ENCODE measurements around the gene IGSF9B. TPM values are rescaled to one million over a fixed set of nuclear protein-coding genes. Genes with fewer than 3 reads are reported as not detected.

The IGSF9B gene
- total RNA-seq, 2 experiments from 2014 or later, result 124 to 136 TPM

DNA sequence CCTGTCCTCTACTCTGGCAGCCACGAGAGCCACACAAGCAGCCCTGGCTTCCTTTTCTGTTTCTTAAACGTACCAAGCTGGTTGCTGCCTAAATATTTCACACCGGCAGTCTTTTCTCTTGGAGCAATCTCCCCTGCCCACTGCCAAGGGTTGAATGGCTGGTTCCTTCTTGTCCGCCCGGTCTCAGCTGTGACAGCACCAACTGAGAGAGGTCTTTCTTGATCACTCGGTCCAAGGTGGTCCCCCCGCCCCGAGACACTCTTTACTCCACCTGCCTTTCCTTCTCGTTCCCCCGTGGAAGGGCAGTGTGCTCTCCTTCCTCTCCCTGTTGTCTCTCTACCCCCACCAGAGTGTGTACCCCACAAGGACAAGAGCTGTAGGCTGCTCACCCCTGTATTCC lies 33.7 kb upstream of the IGSF9B start:
- H3K27me3 Mint-ChIP-seq, result no peaks in the 10 kb centered on the region
- H3K36me3 Mint-ChIP-seq (ENCODE audit: low read depth), result no peaks in the 10 kb centered on the region
- no peaks in the 10 kb centered on the region for H3K9me3 Mint-ChIP-seq
- ChIA-PET POLR2A (no interaction called here), CTCF (no interaction called here)
- no peak overlapping the region for H3K27ac Mint-ChIP-seq
- DNase-seq (no peak), ATAC-seq (no peak)
- intact Hi-C loops (cut with micrococcal nuclease), result no loop called here
- H3K4me3 Mint-ChIP-seq, result no peak overlapping the region
- TF ChIP-seq, protein P1, sequence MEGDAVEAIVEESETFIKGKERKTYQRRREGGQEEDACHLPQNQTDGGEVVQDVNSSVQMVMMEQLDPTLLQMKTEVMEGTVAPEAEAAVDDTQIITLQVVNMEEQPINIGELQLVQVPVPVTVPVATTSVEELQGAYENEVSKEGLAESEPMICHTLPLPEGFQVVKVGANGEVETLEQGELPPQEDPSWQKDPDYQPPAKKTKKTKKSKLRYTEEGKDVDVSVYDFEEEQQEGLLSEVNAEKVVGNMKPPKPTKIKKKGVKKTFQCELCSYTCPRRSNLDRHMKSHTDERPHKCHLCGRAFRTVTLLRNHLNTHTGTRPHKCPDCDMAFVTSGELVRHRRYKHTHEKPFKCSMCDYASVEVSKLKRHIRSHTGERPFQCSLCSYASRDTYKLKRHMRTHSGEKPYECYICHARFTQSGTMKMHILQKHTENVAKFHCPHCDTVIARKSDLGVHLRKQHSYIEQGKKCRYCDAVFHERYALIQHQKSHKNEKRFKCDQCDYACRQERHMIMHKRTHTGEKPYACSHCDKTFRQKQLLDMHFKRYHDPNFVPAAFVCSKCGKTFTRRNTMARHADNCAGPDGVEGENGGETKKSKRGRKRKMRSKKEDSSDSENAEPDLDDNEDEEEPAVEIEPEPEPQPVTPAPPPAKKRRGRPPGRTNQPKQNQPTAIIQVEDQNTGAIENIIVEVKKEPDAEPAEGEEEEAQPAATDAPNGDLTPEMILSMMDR (IDR thresholded peaks at IDR 0.05), result no peak
- peaks cover 15% of the 10 kb centered on the region for H3K4me1 Mint-ChIP-seq (ENCODE audit: low read depth)

DNA sequence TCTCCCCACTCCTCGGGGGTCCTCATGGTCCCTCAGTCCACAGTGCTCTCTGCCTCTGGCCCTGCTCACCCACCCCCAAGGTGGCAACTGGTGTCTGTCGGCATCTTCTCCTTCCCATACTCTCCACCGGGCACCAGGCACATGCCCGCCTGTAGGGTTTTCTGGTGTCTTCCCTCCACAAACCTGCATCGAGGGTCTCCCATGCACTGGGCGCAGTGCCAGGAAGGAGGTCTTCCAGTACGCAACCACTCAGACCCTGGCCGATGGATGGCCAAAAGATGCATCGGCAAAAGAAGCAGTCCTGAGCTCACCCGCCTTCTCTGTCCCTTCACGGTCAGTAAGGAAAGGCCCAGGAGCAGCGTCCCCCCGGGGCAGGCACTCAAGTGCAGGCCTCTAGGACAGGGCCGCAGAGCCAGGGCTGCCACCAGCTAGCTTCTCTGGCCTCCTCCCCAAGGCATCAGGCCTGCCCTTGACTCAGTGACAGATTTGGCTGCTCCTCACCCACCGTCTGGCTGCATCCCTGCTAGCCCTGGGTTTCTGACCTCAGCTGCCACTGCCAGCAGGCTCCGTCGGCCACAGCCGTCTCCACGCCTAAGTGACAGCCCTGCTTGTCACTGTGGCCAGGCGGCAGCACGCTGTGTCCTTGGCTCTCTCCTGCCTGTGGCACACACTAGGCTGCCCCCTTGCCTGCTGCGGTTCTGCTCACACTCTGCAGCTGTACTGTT lies 32.1 kb upstream of the IGSF9B start:
- Mint-ChIP-seq H3K4me3 (no peak overlapping the region), H3K27ac (no peak overlapping the region), H3K9me3 (no peaks in the 10 kb centered on the region), H3K36me3 (ENCODE audit: low read depth) (no peaks in the 10 kb centered on the region), H3K4me1 (ENCODE audit: low read depth) (peaks cover 10% of the 10 kb centered on the region), H3K27me3 (no peaks in the 10 kb centered on the region)
- TF ChIP-seq, protein P1 (IDR thresholded peaks at IDR 0.05), result no peak
- ChIA-PET POLR2A (interaction anchor here (0.6 to 1.0 kb wide), 2 partner anchors 8 to 9 kb away, joined by 3 read pairs; no protein-coding TSS in a partner anchor), CTCF (no interaction called here)
- intact Hi-C loops (cut with micrococcal nuclease), result no loop called here
- no peak for DNase-seq
- no peak for ATAC-seq

DNA sequence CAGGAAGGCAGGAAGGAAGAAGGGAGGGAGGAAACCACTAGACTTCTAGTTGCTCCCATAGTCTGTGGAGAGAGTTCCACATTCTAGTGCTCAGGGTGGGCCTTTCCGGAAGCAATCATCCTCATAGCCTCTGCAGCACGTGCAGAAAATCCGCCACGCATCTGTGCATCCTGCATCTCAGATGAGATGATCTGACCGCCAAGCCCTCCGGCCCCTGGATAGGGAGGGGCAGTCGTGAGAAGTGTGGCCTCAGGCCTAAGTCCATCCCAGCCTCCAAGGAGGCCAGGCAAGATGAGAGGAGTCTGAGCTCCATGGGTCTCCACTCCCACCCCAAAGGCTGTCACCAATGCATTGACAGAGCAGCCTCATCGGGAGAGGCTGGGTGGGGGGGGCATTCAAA lies 30.4 kb upstream of the IGSF9B start:
- CTCF ChIA-PET, result interaction anchor here (2.3 kb wide), 1 partner anchor 63 kb away, joined by 6 read pairs; no protein-coding TSS in a partner anchor
- Mint-ChIP-seq H3K4me3 (no peak overlapping the region), H3K9me3 (no peaks in the 10 kb centered on the region), H3K36me3 (ENCODE audit: low read depth) (no peaks in the 10 kb centered on the region), H3K4me1 (ENCODE audit: low read depth) (peaks cover 10% of the 10 kb centered on the region), H3K27me3 (peaks cover 2% of the 10 kb centered on the region), H3K27ac (no peak overlapping the region)
- DNase-seq (no peak), ATAC-seq (no peak)
- POLR2A ChIA-PET, result no interaction called here
- intact Hi-C loops (cut with micrococcal nuclease), result no loop called here
- TF ChIP-seq, protein P1 (IDR thresholded peaks at IDR 0.05), result no peak

DNA sequence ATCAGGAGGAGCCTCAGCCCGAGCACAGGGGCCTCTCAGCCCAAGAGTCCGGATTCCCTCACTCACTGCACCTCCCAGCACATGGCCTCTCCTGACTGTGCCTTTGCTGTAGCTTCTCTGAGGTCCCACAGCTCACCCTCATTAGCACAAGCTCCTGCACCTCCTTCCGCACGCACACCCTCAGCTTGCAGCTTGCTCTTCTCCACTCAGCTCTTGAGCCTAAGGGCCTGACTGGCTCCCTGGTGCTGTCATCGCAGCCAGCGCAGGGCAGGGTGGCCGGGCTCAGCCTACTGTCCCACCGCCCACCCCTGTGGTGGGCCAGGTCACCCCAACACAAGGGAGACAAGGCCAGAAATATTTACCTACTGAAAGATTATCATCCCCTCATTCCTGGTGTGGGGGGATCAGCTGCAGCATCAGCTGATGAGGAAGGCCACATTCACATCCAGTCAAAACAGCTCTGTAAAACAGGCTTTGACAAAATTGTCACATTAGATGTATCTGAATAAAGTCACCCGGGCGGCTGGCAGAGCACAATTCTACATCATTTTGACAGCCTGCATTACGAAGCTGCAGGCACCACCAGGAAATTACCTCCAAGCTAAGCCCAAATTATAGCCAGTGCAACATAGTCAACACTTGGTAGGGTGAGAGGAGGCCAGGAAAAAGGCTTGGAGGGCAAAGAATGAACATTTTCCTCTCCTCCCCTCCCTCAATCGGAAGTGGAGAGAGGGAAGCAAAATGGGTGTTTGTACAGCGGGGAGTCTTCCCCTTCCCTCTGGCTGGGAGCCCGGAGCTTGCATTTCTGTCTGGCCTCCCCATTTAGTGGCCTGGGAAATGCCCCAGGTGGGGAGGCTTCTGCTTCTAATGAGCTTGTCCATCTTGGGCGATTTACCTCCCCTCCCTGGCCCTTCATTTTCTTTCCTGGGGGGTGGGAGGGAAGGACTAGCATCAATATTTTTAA lies 29.5 kb upstream of the IGSF9B start:
- Mint-ChIP-seq H3K27me3 (peaks cover 2% of the 10 kb centered on the region), H3K4me3 (no peak overlapping the region), H3K9me3 (no peaks in the 10 kb centered on the region), H3K4me1 (ENCODE audit: low read depth) (peaks cover 7% of the 10 kb centered on the region), H3K27ac (no peak overlapping the region), H3K36me3 (ENCODE audit: low read depth) (no peaks in the 10 kb centered on the region)
- CTCF ChIA-PET, result interaction anchor here (0.7 to 2.3 kb wide), 3 partner anchors 45 to 99 kb away, joined by 3 to 6 read pairs (median 3); no protein-coding TSS in a partner anchor
- TF ChIP-seq, protein P1 (IDR thresholded peaks at IDR 0.05), result no peak
- POLR2A ChIA-PET, result no interaction called here
- DNase-seq (no peak), ATAC-seq (no peak)
- intact Hi-C loops (cut with micrococcal nuclease), result no loop called here
